NCI-H2227 (cell line): ENCODE results near the gene WNT9A.
A peak's percentile ranks its signal among the peaks of the same experiment; 100 is the strongest.
"Not testable (repeated sequence)": the region's sequence is repeated elsewhere in the genome, so short reads cannot be mapped to it uniquely, and the experiment has no call there.

Source experiments
- DNase-seq: peaks from one replicate; lab custom pipeline; 2025; ENCODE audit not compliant: unreplicated experiment; lab: John Stamatoyannopoulos, UW

WNT9A gene

DNA sequence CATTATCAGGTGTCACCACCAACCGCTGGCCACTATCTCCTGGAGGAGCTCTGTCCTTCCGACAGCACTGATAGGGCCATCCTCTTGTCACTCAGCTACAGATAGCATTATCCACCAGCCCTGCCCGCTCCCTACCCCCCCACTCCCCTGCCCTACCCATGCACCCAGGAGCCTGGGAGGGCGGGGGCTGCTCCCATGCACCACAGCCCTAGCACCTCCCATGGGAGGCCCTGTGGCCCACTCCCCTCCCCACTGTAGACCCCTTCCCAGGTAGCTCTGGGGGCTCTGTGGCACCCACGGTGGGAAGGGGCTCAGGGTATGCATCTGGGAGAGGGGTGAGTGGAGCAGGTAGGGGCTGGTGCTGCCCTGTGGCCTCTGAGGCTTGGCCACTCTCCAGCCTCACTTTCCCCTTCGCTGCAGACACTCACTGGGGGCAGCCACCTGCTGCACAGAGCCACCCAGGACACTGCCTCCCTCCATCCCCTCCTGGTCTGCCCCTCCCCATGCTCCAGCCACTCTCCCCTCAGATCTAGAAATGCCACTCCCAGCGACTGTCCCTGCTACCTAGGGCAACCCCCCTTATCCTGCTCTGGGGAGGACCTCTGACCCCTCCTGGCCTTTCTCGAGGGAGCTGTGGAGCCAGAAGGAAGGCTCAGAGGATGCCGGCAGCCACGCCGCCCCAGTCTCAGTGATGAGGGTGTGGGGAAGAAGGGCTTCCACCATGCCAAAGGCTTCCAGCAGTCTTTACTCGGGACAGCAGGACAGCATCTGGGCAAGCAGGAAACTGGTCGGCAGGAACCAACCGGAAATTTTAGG, 58.5 kb downstream of the WNT9A start:
- DNase-seq: no peak

DNA sequence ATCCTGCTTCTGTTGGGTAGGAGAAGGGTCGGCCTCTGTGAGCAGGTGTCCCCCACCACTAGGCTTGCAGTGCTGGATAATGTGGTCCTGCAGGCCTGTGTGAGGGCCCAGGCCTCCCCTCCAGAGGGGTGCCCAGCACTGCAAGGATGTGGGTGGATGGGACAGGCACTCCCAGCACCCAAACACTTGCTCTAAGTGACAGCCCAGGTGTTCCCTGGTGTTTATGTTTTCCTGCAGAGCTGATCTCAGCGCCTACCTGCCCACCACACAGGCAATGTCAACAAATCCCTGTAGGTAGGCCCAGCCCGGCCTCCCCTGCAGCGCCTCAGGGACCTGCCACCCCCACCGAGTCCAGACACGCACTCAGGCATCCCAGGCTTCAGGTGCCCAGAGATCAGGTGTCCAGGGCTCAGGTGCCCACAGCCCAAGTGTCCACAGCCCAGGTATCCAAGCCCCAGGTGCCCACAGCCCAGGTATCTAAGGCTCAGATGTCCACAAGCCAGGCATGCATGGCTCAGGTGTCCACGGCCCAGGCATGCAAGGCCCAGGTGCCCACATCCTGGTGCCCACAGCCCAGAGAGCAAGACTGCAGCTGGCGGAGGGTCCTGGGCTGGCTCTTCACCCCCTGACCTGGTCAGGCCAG, 59.2 kb downstream of the WNT9A start:
- no peak for DNase-seq

DNA sequence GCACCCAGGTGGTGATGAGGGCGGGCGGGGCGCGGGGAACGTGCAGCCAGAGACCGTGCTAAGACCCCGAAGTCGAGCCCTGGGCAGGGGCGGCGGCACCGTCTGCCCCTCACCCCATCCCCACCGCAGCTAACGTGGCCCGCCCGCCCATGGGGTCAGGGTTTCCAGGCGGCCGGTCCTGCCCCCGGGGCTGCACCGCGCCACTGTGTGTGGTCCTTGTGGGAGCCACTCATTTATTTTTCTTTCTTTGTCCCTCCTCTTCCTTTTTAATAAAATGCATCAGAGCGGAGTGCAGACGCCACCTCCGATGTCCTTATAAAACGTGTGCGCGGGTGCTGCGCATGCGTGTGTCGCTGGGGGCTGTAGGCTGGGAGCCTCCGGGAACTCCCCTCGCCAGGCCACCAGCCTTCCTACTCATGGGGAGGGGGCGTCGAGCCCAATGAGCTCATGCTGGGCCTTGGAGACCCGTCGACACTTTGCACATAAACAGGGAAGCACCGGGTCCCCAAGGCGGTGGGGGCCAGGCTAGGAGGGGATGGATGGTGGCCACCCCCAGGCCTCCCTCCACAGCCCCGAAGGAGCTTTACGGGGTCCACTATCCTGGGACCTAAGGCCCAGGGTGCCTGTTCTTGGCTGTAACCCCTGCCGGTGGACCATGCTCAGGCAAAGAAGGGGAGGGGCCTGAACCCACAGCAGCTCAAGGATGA, 59.9 kb downstream of the WNT9A start:
- no peak for DNase-seq

- DNase-seq: peak; percentile 36
These were observed 60.6 kb downstream of the WNT9A start for GRCh38 chr1:227886993-227887696.

DNA sequence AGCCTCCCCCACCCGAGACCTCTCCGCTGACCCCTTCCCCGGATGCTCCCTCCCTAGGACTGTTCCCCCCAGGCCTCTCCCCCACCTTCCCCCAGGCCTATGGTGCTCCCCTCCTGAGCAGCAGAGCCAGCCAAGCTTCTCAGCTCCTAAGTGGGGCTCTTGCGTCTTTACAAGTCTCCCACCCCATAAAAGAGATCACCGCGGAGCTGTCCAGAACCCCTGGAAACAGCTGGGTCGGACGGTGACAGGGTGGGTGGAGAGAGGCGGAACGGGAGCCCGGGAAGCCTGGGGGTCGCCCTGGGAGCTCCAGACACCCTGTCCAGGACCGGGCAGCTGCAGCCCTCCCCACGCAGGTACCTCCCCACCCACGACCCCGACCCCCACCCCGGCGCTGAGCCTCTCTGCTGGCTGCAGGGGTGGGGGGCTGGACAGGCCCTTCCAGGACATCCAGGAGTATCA, 61.2 kb downstream of the WNT9A start:
- DNase-seq: no peak

DNA sequence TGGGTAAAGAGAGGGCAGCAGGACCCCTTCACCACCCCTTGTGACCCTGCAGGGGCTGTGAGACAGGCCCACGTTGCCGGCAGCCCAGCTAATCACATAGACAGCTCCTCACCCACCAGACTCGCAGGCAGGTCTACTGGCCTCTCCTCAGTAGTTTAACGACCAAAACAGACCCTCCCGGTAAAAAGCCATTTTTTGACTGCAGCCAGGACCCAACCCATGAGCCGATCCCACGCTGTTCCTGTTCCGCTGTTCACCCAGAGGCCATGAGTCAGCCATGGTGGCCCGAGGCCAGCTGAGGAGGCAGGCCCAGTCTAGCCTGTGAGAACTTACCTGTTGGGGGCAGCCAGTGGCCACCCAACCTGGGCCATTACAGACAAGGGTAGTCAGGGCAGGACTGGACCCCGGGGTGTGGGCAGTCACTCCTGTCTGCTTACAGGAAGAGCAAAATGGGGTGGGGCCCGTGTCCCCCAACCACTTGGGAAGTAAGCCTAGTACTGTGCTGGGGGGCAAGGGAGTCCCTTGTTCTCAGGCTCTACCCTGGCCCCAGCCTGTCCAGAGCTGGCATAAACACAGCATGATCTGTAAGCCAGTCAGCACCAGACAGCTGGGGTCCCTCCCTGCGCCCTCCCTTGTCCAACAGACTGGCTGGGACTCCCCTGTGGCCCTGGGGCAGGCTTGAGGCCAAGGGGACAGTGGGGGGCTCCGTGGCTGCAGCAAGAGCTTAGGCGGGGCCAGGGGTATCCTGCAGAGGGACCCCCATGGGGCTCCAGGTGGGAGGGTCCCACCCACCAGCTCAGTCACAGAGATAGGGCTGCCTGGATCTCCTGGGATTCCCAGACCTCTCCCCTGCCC, 61.9 kb downstream of the WNT9A start:
- DNase-seq: no peak

GRCh38 chr1:227885135-227885647, 62.5 kb downstream of the WNT9A start:
- DNase-seq: no peak

- DNase-seq: no peak
These were observed 63.2 kb downstream of the WNT9A start for GRCh38 chr1:227884370-227885134.

DNA sequence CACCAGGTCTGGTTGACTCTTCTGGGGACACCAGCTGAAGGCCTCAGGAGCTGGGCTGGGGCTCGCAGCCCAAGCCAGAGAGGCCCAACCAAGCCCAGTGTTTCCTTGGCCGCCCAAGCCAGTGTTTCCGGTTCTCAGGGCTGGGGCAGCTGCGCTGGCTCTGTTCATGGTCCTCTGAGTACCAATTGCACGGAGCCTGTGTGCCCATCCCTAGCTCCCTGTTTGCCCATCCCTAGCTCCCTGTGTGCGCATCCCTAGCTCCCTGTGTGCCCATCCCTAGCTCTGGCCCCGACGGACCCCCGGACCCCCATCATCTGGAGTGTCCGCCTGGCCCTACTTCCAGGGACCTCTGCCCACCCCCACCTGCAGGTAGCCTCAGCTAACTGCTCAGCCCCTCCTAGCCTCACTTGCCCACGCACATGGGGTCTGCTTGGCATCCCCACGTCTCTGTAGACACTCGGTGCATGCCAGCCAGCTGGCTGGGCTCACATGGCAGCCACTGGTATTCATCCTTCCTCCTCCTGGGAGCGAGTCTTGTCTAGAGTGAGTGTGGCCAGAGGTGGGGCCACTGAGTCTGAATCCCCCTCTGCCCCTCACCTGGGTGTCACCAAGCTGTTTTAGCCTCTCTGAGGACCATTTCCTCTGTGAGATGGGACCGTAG, 64.0 kb downstream of the WNT9A start:
- DNase-seq: no peak

DNA sequence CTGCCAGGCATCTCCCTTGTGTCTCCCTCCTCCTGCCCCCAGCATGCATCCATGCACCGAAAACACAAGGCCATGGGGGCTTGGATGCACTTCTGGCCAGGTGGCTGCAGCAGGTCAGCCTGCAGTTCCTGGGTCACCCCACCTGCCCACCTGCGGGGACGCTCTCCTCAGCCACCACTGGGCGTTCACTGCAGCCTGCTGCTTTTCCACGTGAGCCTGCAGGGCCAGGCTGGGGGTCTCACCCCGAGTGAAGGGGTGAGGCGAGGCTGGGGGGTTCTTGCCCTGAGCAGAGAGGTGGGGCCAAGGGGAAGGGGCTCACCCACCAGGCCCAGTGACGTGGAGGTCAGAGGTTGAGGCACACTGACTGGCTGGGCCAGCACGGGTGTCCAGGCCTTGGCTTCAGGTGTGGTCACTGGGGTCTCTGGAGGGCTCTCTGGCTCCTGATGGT, 64.6 kb downstream of the WNT9A start:
- no peak for DNase-seq

GRCh38 chr1:227880342-227880924, 67.3 kb downstream of the WNT9A start:
- no peak for DNase-seq

DNA sequence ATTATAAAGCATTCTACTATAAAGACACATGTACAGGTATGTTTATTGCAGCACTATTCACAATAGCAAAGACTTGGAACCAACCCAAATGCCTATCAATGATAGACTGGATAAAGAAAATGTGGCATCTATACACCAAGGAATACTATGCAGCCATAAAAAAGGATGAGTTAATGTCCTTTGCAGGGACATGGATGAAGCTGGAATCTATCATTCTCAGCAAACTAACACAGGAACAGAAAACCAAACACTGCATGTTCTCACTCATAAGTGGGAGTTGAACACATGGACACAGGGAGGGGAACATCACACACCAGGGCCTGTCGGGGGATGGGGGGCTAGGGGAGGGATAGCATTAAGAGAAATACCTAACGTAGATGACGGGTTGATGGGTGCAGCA, 69.9 kb downstream of the WNT9A start:
- not testable (repeated sequence) for DNase-seq

DNA sequence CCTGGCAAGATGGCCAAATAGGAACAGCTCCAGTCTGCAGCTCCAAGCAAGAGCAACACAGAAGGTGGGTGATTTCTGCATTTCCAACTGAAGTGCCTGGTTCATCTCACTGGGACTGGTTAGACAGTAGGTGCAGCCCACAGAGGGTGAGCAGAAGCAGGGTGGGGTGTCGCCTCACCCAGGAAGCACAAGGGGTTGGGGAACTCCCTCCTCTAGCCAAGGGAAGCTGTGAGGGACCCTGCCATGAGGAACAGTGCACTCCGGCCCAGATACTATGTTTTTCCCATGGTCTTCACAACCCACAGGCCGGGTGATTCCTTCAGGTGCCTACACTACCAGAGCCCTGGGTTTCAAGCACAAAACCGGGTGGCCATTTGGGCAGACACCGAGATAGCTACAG, 75.8 kb downstream of the WNT9A start:
- DNase-seq: not testable (repeated sequence)

GRCh38 chr1:227870366-227870765, 77.4 kb downstream of the WNT9A start:
- no peak for DNase-seq

DNA sequence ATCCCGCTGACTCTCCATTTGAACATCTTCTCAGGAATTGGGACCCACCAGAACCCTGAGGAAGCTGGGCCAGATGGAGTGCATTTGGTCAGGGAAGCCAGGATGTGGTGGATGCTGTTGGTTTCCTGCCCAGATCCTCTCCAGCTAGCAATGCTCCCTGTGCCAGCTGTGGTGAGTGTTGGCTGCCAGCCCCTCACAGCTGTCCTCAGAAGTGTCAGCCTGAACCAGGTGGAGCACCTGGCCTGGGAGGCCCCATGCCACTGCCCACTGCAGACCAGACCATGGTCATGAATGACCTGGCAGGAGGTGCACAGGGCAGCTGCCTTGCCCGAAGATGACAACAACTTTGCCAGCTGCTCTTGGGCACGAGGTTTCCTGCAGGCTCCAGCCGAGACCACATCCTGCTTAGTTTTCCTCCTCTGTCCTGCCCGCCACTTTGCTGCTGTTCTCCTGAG, 77.9 kb downstream of the WNT9A start:
- DNase-seq: no peak

GRCh38 chr1:227869279-227869842, 78.4 kb downstream of the WNT9A start:
- DNase-seq: no peak
